Measurements from ENCODE around the gene KCNE5. TPM values are rescaled to one million over a fixed set of nuclear protein-coding genes. Genes with fewer than 3 reads are reported as not detected.
"Not testable (repeated sequence)": the region's sequence is repeated elsewhere in the genome, so short reads cannot be mapped to it uniquely, and the experiment has no call there.

The KCNE5 gene, protein sequence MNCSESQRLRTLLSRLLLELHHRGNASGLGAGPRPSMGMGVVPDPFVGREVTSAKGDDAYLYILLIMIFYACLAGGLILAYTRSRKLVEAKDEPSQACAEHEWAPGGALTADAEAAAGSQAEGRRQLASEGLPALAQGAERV
- polyA plus RNA-seq (0.42 TPM in 1 of 2 replicates, not detected in the other), polyA minus RNA-seq (0.58 TPM in 1 of 2 replicates, not detected in the other)

DNA sequence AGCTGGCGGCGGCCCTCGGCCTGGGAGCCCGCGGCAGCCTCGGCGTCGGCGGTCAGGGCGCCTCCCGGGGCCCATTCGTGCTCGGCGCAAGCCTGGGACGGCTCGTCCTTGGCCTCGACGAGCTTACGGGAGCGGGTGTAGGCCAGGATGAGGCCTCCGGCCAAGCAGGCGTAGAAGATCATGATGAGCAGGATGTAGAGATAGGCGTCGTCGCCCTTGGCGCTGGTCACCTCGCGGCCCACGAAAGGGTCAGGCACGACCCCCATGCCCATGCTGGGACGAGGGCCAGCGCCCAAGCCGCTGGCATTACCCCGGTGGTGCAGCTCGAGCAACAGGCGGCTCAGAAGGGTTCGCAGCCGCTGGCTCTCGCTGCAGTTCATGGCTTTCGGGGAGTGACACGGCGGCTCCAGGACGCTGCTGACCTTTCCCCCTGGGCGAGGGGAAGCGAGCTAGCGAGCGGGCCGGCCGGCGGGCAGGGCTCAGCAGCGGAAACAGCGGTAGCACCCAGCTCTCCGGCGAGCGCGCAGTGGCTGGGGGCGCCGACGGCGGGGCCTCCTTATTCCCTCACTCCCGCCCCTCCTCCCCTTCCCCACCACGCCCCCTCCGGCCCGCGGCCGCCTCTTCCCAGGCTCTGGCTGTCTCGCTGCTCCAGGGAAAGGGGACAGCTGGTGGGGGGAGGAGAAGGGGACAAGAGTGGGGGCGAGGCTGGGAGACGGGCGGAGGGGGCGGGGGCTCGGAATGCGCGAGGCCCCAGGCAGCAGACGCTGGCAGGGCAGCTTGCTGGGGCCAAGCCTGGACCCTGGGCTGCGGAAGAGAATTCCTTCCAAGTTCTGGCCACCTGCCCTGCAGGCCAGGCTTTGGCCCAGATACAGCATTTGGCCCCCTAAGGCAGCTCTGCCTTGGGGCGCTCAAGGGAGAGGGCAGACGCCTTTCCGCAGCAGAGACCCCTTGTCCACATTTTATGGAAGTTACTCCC, at the start of gene KCNE5:
KCNE5 (minus strand) TSS at position 532 of the 976 bp plus-strand sequence; CDS start at position 380, 152 bp downstream.
- Histone ChIP-seq H2AFZ (ENCODE audit: low read depth, low read length) (no peak within 1 kb of the TSS), H3K9me3 (ENCODE audit: low read length) (no peaks in the 10 kb centered on the region), H3K4me2 (ENCODE audit: low read length) (no peak within 1 kb of the TSS), H3K4me3 (ENCODE audit: low read length) (no peak within 1 kb of the TSS), H4K20me1 (ENCODE audit: insufficient read depth) (no peaks in the 10 kb centered on the region), H3K79me2 (replicated peaks; ENCODE audit: insufficient read depth, low read length) (no peaks in the 10 kb centered on the region), H3K9me2 (ENCODE audit: insufficient read depth, low read length) (no peaks in the 10 kb centered on the region), H3K27ac (ENCODE audit: low read length) (no peak within 1 kb of the TSS), H3K9ac (ENCODE audit: low read length) (no peak within 1 kb of the TSS), H3K36me3 (ENCODE audit: insufficient read depth, low read length) (no peaks in the 10 kb centered on the region), H3K27me3 (ENCODE audit: insufficient read depth, low read depth, low read length) (no peaks in the 10 kb centered on the region), H3F3A (ENCODE audit: insufficient read depth, low read length, poor library complexity, severe bottlenecking) (no peaks in the 10 kb centered on the region)
- TF ChIP-seq SMC3 (conservative IDR thresholded peaks at IDR 0.05; ENCODE audit: poor library complexity) (no peak), MXI1 (conservative IDR thresholded peaks at IDR 0.05; ENCODE audit: poor library complexity, severe bottlenecking) (no peak), TAF1 (IDR thresholded peaks at IDR 0.05; ENCODE audit: low read depth) (no peak), POLR2AphosphoS5 (IDR thresholded peaks at IDR 0.05) (no peak), RAD21 (conservative IDR thresholded peaks at IDR 0.05) (no peak), EZH2 (IDR thresholded peaks at IDR 0.05; ENCODE audit: borderline replicate concordance, insufficient read depth, low read length, poor library complexity, severe bottlenecking) (no peak), EP300 (conservative IDR thresholded peaks at IDR 0.05; ENCODE audit: poor library complexity, severe bottlenecking) (no peak)
- TF ChIP-seq, protein P1, sequence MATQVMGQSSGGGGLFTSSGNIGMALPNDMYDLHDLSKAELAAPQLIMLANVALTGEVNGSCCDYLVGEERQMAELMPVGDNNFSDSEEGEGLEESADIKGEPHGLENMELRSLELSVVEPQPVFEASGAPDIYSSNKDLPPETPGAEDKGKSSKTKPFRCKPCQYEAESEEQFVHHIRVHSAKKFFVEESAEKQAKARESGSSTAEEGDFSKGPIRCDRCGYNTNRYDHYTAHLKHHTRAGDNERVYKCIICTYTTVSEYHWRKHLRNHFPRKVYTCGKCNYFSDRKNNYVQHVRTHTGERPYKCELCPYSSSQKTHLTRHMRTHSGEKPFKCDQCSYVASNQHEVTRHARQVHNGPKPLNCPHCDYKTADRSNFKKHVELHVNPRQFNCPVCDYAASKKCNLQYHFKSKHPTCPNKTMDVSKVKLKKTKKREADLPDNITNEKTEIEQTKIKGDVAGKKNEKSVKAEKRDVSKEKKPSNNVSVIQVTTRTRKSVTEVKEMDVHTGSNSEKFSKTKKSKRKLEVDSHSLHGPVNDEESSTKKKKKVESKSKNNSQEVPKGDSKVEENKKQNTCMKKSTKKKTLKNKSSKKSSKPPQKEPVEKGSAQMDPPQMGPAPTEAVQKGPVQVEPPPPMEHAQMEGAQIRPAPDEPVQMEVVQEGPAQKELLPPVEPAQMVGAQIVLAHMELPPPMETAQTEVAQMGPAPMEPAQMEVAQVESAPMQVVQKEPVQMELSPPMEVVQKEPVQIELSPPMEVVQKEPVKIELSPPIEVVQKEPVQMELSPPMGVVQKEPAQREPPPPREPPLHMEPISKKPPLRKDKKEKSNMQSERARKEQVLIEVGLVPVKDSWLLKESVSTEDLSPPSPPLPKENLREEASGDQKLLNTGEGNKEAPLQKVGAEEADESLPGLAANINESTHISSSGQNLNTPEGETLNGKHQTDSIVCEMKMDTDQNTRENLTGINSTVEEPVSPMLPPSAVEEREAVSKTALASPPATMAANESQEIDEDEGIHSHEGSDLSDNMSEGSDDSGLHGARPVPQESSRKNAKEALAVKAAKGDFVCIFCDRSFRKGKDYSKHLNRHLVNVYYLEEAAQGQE (IDR thresholded peaks at IDR 0.05; ENCODE audit: borderline replicate concordance) = no peak

DNA sequence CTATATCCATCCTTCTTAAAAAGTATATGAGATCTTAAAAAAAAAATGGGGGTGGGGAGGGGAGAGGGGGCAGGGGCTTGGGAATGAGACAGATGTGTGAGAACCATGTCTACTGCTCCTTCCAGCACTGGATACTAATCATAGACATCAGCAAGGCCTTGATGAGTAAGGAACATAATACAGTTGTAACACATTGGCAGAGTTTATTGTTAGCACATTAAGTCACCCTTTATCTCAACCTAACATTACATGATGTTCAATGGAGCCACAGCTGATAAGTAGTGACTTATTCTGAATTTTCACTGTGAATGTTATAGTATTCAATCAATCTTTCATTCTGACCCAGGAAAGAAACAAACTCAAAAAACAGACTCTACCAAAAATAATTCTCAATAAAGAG, 47.3 kb upstream of the KCNE5 start:
- H3F3A ChIP-seq (ENCODE audit: insufficient read depth, low read length, poor library complexity, severe bottlenecking) = no peaks in the 10 kb centered on the region
- no peak overlapping the region for H3K4me3 ChIP-seq (ENCODE audit: low read length)
- H2AFZ ChIP-seq (ENCODE audit: low read depth, low read length) = no peak overlapping the region
- no peak overlapping the region for H3K9ac ChIP-seq (ENCODE audit: low read length)
- no peak overlapping the region for H3K4me2 ChIP-seq (ENCODE audit: low read length)
- H3K79me2 ChIP-seq (replicated peaks; ENCODE audit: insufficient read depth, low read length) = no peaks in the 10 kb centered on the region
- TF ChIP-seq RAD21 (conservative IDR thresholded peaks at IDR 0.05) (no peak), POLR2AphosphoS5 (IDR thresholded peaks at IDR 0.05) (no peak), EP300 (conservative IDR thresholded peaks at IDR 0.05; ENCODE audit: poor library complexity, severe bottlenecking) (no peak), EZH2 (IDR thresholded peaks at IDR 0.05; ENCODE audit: borderline replicate concordance, insufficient read depth, low read length, poor library complexity, severe bottlenecking) (no peak), SMC3 (conservative IDR thresholded peaks at IDR 0.05; ENCODE audit: poor library complexity) (no peak), MXI1 (conservative IDR thresholded peaks at IDR 0.05; ENCODE audit: poor library complexity, severe bottlenecking) (no peak), TAF1 (IDR thresholded peaks at IDR 0.05; ENCODE audit: low read depth) (no peak)
- TF ChIP-seq, protein P1 (IDR thresholded peaks at IDR 0.05; ENCODE audit: borderline replicate concordance) = no peak
- TF ChIP-seq, protein P2, sequence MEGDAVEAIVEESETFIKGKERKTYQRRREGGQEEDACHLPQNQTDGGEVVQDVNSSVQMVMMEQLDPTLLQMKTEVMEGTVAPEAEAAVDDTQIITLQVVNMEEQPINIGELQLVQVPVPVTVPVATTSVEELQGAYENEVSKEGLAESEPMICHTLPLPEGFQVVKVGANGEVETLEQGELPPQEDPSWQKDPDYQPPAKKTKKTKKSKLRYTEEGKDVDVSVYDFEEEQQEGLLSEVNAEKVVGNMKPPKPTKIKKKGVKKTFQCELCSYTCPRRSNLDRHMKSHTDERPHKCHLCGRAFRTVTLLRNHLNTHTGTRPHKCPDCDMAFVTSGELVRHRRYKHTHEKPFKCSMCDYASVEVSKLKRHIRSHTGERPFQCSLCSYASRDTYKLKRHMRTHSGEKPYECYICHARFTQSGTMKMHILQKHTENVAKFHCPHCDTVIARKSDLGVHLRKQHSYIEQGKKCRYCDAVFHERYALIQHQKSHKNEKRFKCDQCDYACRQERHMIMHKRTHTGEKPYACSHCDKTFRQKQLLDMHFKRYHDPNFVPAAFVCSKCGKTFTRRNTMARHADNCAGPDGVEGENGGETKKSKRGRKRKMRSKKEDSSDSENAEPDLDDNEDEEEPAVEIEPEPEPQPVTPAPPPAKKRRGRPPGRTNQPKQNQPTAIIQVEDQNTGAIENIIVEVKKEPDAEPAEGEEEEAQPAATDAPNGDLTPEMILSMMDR (IDR thresholded peaks at IDR 0.05; ENCODE audit: poor library complexity, severe bottlenecking) = no peak
- H3K36me3 ChIP-seq (ENCODE audit: insufficient read depth, low read length) = no peaks in the 10 kb centered on the region
- H3K9me2 ChIP-seq (ENCODE audit: insufficient read depth, low read length) = no peaks in the 10 kb centered on the region
- H3K27me3 ChIP-seq (ENCODE audit: insufficient read depth, low read depth, low read length) = no peaks in the 10 kb centered on the region
- no peaks in the 10 kb centered on the region for H3K9me3 ChIP-seq (ENCODE audit: low read length)
- no peaks in the 10 kb centered on the region for H4K20me1 ChIP-seq (ENCODE audit: insufficient read depth)
- no peak overlapping the region for H3K27ac ChIP-seq (ENCODE audit: low read length)

DNA sequence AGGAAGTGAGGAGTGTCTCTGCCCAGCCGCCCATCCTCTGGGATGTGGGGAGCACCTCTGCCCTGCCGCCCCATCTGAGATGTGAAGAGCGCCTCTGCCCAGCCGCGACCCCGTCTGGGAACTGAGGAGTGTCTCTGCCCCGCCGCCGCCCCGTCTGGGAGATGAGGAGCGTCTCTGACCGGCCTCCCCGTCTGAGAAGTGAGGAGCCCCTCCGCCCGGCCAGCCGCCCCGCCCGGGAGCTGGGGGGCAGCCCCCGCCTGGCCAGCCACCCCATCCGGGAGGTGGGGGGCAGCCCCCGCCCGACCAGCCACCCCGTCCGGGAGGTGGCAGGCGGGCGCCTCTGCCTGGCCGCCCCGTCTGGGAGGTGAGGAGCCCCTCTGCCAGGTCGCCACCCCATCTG, 46.2 kb upstream of the KCNE5 start:
- not testable (repeated sequence) for H3K4me3 ChIP-seq (ENCODE audit: low read length); H3F3A ChIP-seq (ENCODE audit: insufficient read depth, low read length, poor library complexity, severe bottlenecking); H3K36me3 ChIP-seq (ENCODE audit: insufficient read depth, low read length); H3K9me3 ChIP-seq (ENCODE audit: low read length); H3K27ac ChIP-seq (ENCODE audit: low read length); H2AFZ ChIP-seq (ENCODE audit: low read depth, low read length); H3K9me2 ChIP-seq (ENCODE audit: insufficient read depth, low read length); H3K27me3 ChIP-seq (ENCODE audit: insufficient read depth, low read depth, low read length); H4K20me1 ChIP-seq (ENCODE audit: insufficient read depth); H3K79me2 ChIP-seq (replicated peaks; ENCODE audit: insufficient read depth, low read length); H3K4me2 ChIP-seq (ENCODE audit: low read length); H3K9ac ChIP-seq (ENCODE audit: low read length)

All from neural cell (in vitro differentiated cells).